GM23338 (cell line): ENCODE results near the gene NAALADL2.
"Not testable (repeated sequence)": the region's sequence is repeated elsewhere in the genome, so short reads cannot be mapped to it uniquely, and the experiment has no call there.

Experiments used
- CREB1 ChIP-seq: fragments of 250-450 bp; sonication (Bioruptor Pico); IDR thresholded peaks from 2 replicates; pipeline ENCODE4 v1.5.0; 2020; ENCODE audit warnings: low read depth, mild to moderate bottlenecking, moderate library complexity
- EZH2 ChIP-seq: fragments of 200-600 bp; sonication (generic); IDR thresholded peaks from one replicate; pipeline ENCODE4 v1.8.0; 2017; ENCODE audit warnings: antibody characterized with exemption, mild to moderate bottlenecking, low read depth; ENCODE audit not compliant: unreplicated experiment
- EZH2phosphoT487 ChIP-seq: fragments of 200-600 bp; sonication (generic); IDR thresholded peaks from one replicate; pipeline ENCODE4 v1.8.1; 2018; ENCODE audit warnings: antibody characterized with exemption; ENCODE audit not compliant: unreplicated experiment
- JUNB ChIP-seq: IDR thresholded peaks from one replicate; pipeline ENCODE4 v1.6.1; 2016; ENCODE audit warnings: antibody characterized with exemption; ENCODE audit not compliant: unreplicated experiment
- NANOG ChIP-seq: IDR thresholded peaks from 2 replicates; pipeline ENCODE4 v1.6.1; 2016; ENCODE audit warnings: antibody characterized with exemption, borderline replicate concordance
- POLR2AphosphoS5 ChIP-seq: IDR thresholded peaks from 2 replicates; pipeline ENCODE4 v1.6.1; 2016; ENCODE audit warnings: antibody characterized with exemption, low read depth
- ZNF114 ChIP-seq: fragments of 250-450 bp; sonication (Bioruptor Pico); IDR thresholded peaks from 2 replicates; pipeline ENCODE4 v1.5.0; 2020; ENCODE audit warnings: mild to moderate bottlenecking, moderate library complexity
- TF ChIP-seq, protein P1 (sequence below), 2 experiments: fragments of 200-600 bp in 1 of 2; sonication (generic) in 1 of 2; conservative IDR thresholded peaks; 2 replicates each; pipeline versions ENCODE4 v1.5.1 to v1.6.1; 2016 to 2017; ENCODE audit warnings: antibody characterized with exemption in 2 of 2, low read depth in 2 of 2, mild to moderate bottlenecking in 2 of 2, moderate library complexity in 1 of 2
- TF ChIP-seq, protein P2 (sequence below): IDR thresholded peaks from one replicate; pipeline ENCODE4 v1.6.1; 2018; ENCODE audit warnings: antibody characterized with exemption; ENCODE audit not compliant: unreplicated experiment

DNA sequence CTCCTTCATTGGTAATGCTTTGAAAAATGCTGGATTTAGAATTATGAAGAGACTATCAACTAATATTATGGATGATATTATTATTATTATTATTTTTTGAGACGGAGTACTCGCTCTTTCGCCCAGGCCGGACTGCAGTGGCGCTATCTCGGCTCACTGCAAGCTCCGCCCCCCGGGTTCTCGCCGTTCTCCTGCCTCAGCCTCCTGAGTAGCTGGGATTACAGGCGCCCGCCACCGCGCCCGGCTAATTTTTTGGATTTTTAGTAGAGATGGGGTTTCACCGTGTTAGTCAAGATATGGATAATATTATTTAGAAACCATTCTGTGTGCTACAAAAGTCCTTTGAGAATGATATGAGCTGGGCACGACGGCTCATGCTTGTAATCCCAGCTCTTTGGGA is 512.1 kb downstream of the NAALADL2 start:
- TF ChIP-seq, protein P1, sequence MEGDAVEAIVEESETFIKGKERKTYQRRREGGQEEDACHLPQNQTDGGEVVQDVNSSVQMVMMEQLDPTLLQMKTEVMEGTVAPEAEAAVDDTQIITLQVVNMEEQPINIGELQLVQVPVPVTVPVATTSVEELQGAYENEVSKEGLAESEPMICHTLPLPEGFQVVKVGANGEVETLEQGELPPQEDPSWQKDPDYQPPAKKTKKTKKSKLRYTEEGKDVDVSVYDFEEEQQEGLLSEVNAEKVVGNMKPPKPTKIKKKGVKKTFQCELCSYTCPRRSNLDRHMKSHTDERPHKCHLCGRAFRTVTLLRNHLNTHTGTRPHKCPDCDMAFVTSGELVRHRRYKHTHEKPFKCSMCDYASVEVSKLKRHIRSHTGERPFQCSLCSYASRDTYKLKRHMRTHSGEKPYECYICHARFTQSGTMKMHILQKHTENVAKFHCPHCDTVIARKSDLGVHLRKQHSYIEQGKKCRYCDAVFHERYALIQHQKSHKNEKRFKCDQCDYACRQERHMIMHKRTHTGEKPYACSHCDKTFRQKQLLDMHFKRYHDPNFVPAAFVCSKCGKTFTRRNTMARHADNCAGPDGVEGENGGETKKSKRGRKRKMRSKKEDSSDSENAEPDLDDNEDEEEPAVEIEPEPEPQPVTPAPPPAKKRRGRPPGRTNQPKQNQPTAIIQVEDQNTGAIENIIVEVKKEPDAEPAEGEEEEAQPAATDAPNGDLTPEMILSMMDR (conservative IDR thresholded peaks at IDR 0.05; ENCODE audit: low read depth in 2 of 2), result not testable (repeated sequence)
- TF ChIP-seq POLR2AphosphoS5; EZH2phosphoT487; EZH2; CREB1 (CRISPR knock-in tag); ZNF114 (CRISPR knock-in tag); JUNB; NANOG: not testable (repeated sequence)
- TF ChIP-seq, protein P2, sequence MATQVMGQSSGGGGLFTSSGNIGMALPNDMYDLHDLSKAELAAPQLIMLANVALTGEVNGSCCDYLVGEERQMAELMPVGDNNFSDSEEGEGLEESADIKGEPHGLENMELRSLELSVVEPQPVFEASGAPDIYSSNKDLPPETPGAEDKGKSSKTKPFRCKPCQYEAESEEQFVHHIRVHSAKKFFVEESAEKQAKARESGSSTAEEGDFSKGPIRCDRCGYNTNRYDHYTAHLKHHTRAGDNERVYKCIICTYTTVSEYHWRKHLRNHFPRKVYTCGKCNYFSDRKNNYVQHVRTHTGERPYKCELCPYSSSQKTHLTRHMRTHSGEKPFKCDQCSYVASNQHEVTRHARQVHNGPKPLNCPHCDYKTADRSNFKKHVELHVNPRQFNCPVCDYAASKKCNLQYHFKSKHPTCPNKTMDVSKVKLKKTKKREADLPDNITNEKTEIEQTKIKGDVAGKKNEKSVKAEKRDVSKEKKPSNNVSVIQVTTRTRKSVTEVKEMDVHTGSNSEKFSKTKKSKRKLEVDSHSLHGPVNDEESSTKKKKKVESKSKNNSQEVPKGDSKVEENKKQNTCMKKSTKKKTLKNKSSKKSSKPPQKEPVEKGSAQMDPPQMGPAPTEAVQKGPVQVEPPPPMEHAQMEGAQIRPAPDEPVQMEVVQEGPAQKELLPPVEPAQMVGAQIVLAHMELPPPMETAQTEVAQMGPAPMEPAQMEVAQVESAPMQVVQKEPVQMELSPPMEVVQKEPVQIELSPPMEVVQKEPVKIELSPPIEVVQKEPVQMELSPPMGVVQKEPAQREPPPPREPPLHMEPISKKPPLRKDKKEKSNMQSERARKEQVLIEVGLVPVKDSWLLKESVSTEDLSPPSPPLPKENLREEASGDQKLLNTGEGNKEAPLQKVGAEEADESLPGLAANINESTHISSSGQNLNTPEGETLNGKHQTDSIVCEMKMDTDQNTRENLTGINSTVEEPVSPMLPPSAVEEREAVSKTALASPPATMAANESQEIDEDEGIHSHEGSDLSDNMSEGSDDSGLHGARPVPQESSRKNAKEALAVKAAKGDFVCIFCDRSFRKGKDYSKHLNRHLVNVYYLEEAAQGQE, result not testable (repeated sequence)
